Rectal smooth muscle tissue (tissue), 1 donor: ENCODE data around the gene RSPH6A.
"Not testable (repeated sequence)": the region's sequence is repeated elsewhere in the genome, so short reads cannot be mapped to it uniquely, and the experiment has no call there.

ENCODE experiments used
- H3K27ac ChIP-seq: one replicate; pipeline ENCODE4 v1.7.0; 2013; ENCODE audit warnings: low read depth, low read length, inconsistent platforms
- H3K27me3 ChIP-seq: one replicate; pipeline ENCODE4 v1.7.0; 2013; ENCODE audit warnings: low read length; ENCODE audit not compliant: control insufficient read depth, insufficient read depth
- H3K36me3 ChIP-seq: one replicate; pipeline ENCODE4 v1.7.0; 2013; ENCODE audit warnings: low read length; ENCODE audit not compliant: control insufficient read depth, insufficient read depth
- H3K4me1 ChIP-seq: one replicate; pipeline ENCODE4 v1.7.0; 2013; ENCODE audit warnings: low read length; ENCODE audit not compliant: control insufficient read depth, insufficient read depth
- H3K4me3 ChIP-seq: one replicate; pipeline ENCODE4 v1.7.0; 2013; ENCODE audit warnings: low read length
- H3K9ac ChIP-seq: one replicate; pipeline ENCODE4 v1.7.0; 2013; ENCODE audit warnings: low read length

The RSPH6A gene

GRCh38 chr19:45762870-45763631, 52.1 kb downstream of the RSPH6A start:
- no peaks in the 10 kb centered on the region for H3K27me3 ChIP-seq

DNA sequence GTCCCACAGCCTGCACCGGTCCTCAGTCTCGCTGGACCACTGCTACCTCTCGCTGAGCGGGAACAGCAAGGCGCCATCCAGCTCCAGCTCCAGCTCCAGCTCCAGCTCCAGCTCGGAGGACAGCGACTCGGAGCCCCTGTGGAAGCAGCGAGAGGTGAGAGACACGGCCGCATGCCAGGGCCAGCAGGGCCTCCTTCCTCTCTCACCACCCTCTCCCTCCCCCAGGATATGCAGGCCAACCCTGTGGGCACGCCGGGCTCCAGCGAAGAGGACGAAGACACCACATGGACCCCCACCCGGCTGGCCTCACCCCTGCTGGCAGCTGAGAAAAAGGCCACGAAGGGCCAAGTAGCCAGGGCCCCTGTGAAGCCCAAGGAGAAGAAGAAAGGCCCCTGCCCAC, 53.4 kb downstream of the RSPH6A start:
- H3K9ac ChIP-seq, result no peak overlapping the region
- peaks cover 32% of the 10 kb centered on the region for H3K4me1 ChIP-seq

More at GRCh38 chr19:45762870-45763631, 52.1 kb downstream of the RSPH6A start:
- Histone ChIP-seq H3K4me1 (peaks cover 33% of the 10 kb centered on the region), H3K27ac (no peak overlapping the region), H3K9ac (no peak overlapping the region), H3K4me3 (no peak overlapping the region), H3K36me3 (no peaks in the 10 kb centered on the region)

DNA sequence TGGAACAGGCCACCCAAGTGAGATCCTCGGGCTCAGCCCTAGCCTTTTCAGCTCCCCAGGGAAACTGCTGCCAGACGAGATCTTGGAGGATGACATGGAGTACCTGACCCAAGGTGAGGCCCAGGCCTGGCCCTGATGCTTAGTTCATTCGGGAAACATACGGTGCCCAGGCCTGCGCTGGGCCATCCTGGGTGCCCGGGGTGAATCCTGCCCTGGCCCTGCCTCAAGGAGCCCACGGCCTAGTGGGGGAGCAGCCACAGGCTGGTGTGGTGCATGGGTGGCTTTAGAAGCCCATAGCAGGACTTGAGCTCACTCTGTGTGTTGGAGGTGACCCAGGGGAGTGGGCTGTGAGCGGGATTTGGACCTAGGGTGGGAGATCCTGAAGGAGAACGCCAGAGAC, 56.2 kb downstream of the RSPH6A start:
- Histone ChIP-seq H3K4me3 (no peak overlapping the region), H3K27ac (no peak overlapping the region), H3K9ac (no peak overlapping the region), H3K36me3 (no peaks in the 10 kb centered on the region), H3K27me3 (no peaks in the 10 kb centered on the region), H3K4me1 (peaks cover 6% of the 10 kb centered on the region)

More for the DNA sequence above, 53.4 kb downstream of the RSPH6A start:
- Histone ChIP-seq H3K27me3 (no peaks in the 10 kb centered on the region), H3K4me3 (no peak overlapping the region), H3K36me3 (no peaks in the 10 kb centered on the region), H3K27ac (no peak overlapping the region)

- Histone ChIP-seq H3K27me3 (no peaks in the 10 kb centered on the region), H3K4me3 (no peak overlapping the region), H3K27ac (no peak overlapping the region), H3K4me1 (no peaks in the 10 kb centered on the region), H3K36me3 (no peaks in the 10 kb centered on the region), H3K9ac (no peak overlapping the region)
These were observed 57.4 kb downstream of the RSPH6A start for GRCh38 chr19:45757695-45758094.

DNA sequence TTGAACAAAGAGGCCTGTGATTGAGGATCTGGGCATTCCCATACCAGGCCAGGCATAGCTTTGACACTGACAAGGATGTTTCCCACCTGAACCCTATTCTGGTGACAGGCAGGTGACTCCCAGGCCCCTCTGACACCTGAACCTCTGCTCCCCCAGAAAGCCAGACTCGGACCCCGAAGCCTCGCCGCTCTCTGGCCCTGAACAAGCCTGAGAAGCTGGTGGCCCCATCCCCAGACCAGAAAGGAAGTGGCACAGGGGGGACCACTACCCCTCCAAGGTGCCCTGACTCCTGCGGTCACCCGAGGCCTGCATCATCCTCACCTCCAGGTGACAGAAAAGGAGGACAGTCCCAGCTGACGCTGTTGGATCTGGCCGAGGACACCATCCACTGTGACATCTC, 60.8 kb downstream of the RSPH6A start:
- no peak overlapping the region for H3K9ac ChIP-seq
- no peaks in the 10 kb centered on the region for H3K4me1 ChIP-seq
- H3K27me3 ChIP-seq, result no peaks in the 10 kb centered on the region
- H3K36me3 ChIP-seq, result no peaks in the 10 kb centered on the region
- no peak overlapping the region for H3K27ac ChIP-seq
- H3K4me3 ChIP-seq, result no peak overlapping the region

DNA sequence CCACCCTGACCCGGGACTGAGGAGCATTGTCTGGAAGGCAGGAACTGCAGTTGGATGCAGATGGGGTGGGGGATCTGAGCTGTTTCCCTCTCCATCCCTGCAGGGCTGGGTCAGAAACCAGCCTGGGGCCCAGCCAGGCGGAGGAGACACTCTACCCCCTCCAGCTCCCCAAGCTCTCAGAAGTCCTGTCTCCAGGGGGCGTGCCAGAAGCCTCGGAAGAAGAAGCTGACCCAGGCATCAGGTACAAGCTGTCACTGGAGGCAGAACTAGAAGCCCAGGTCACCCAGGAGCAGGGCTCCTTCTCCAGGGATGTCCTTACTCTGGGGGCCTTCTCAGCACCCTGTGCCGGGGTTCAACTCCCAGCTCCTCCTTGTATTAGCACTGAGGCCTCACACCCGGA, 61.6 kb downstream of the RSPH6A start:
- Histone ChIP-seq H3K4me1 (no peaks in the 10 kb centered on the region), H3K4me3 (no peak overlapping the region)

GRCh38 chr19:45752639-45753038, 62.5 kb downstream of the RSPH6A start:
- Histone ChIP-seq H3K9ac (no peak overlapping the region), H3K4me1 (no peaks in the 10 kb centered on the region), H3K27me3 (no peaks in the 10 kb centered on the region), H3K27ac (no peak overlapping the region), H3K4me3 (no peak overlapping the region), H3K36me3 (no peaks in the 10 kb centered on the region)

More for the DNA sequence above, 61.6 kb downstream of the RSPH6A start:
- Histone ChIP-seq H3K9ac (no peak overlapping the region), H3K27ac (no peak overlapping the region), H3K27me3 (no peaks in the 10 kb centered on the region), H3K36me3 (no peaks in the 10 kb centered on the region)

DNA sequence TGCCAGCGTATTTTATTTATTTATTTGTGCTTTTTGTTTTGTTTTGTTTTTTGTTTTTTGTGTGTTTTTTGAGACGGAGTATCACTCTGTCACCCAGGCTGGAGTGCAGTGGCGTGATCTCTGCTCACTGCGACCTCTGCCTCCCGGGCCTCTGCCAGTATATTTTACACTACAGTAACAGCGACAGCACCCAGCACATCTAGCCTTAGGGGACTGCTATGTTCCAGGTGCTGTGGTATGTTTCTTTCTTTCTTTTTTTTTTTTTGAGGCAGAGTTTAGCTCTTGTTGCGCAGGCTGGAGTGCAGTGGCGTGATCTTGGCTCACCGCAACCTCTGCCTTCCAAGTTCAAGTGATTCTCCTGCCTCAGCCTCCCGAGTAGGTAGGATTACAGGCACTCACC, 63.6 kb downstream of the RSPH6A start:
- not testable (repeated sequence) for H3K9ac ChIP-seq, H3K27me3 ChIP-seq, H3K4me3 ChIP-seq, H3K4me1 ChIP-seq, H3K27ac ChIP-seq, H3K36me3 ChIP-seq

GRCh38 chr19:45747513-45747912, 67.6 kb downstream of the RSPH6A start:
- H3K36me3 ChIP-seq, result no peaks in the 10 kb centered on the region
- no peaks in the 10 kb centered on the region for H3K27me3 ChIP-seq
- no peak overlapping the region for H3K27ac ChIP-seq
- H3K9ac ChIP-seq, result no peak overlapping the region
- no peak overlapping the region for H3K4me3 ChIP-seq
- H3K4me1 ChIP-seq, result no peaks in the 10 kb centered on the region

DNA sequence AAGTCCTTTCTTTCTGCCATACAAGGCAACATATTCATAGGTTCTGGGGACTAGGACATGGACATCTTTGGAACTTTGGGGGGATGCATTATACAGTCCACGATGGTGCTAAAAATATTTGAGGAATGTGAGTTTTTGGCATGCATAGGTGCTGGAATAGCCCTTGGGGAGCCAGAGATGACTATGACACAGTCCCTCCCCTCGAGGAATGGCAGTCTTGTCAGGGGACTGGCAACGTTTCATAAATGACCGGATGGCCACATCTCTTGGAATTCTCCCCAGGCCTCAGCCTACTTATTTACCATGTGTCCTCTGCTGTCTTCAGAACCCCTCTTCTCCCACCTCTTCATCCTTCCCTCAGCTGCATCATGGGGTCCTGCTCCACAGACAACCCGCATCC, 68.2 kb downstream of the RSPH6A start:
- no peaks in the 10 kb centered on the region for H3K4me1 ChIP-seq
- no peaks in the 10 kb centered on the region for H3K27me3 ChIP-seq
- no peaks in the 10 kb centered on the region for H3K36me3 ChIP-seq
- no peak overlapping the region for H3K27ac ChIP-seq
- no peak overlapping the region for H3K4me3 ChIP-seq
- H3K9ac ChIP-seq, result no peak overlapping the region
